Adrenal gland (tissue), 12 donors: ENCODE data around the gene PTPRN2. TPM values are rescaled to one million over a fixed set of nuclear protein-coding genes. Genes with fewer than 3 reads are reported as not detected.

Source experiments
- DNase-seq, 7 donors: peaks; one replicate each; pipeline ENCODE4 v3.0.0-alpha.2; 2019 to 2020
- H3K27ac ChIP-seq, 5 donors: fragments of 200-600 bp; sonication (generic) in 4 of 5; 1 replicate in 3 of 5; 2 replicates in 2 of 5; pipeline versions ENCODE4 v1.5.1 to v1.8.0; 2016 to 2020; ENCODE audit warnings: mild to moderate bottlenecking in 1 of 5
- H3K27me3 ChIP-seq: fragments of 200-600 bp; 2 replicates; pipeline ENCODE4 v1.8.0; 2021
- H3K36me3 ChIP-seq, 2 donors: fragments of 200-600 bp; replicated peaks in 1 of 2; 1 replicate in 1 of 2; 2 replicates in 1 of 2; pipeline versions ENCODE4 v1.5.1 to v1.8.0; 2018 to 2022
- H3K4me1 ChIP-seq, 2 donors: fragments of 200-600 bp; replicated peaks in 1 of 2; 1 replicate in 1 of 2; 2 replicates in 1 of 2; pipeline versions ENCODE4 v1.5.1 to v1.8.0; 2018 to 2021
- H3K4me3 ChIP-seq, 4 donors: fragments of 200-600 bp; sonication (generic) in 3 of 4; one replicate each; pipeline ENCODE4 v1.5.1; 2016 to 2018
- H3K9me3 ChIP-seq, 3 donors: fragments of 200-600 bp; sonication (generic) in 1 of 3; replicated peaks in 1 of 3; 1 replicate in 2 of 3; 2 replicates in 1 of 3; pipeline versions ENCODE4 v1.5.1 to v1.8.0; 2016 to 2021
- CTCF ChIP-seq, 6 experiments: fragments of 450-650 bp in 4 of 6; fragments of 200-600 bp in 2 of 6; sonication (generic) in 1 of 6; IDR thresholded peaks; 1 replicate in 5 of 6; 2 replicates in 1 of 6; pipeline versions ENCODE4 v1.5.1 to v1.8.0; 2016 to 2021; ENCODE audit warnings: antibody characterized with exemption in 6 of 6, mild to moderate bottlenecking in 2 of 6, moderate library complexity in 1 of 6
- POLR2A ChIP-seq, 2 donors: fragments of 450-650 bp; IDR thresholded peaks; one replicate each; pipeline ENCODE4 v1.6.1; 2017; ENCODE audit warnings: antibody characterized with exemption in 2 of 2, mild to moderate bottlenecking in 2 of 2, moderate library complexity in 1 of 2
- WGBS, 4 donors: extraction: QIAGEN DNeasy Blood & Tissue Kit in 2 of 4; methylation state at CpG; one replicate each; pipeline versions ENCODE4 v1.1.5 to v1.1.7; 2013 to 2017; 5-methylcytosine and 5-hydroxymethylcytosine counted together
- intact Hi-C, 2 donors: fragments of 100-400 bp; cut with DNase I; formaldehyde crosslinking; loops; one replicate each; pipeline versions ENCODE4 v1.14.1 to v1.15.0; 2022 to 2023
- polyA plus RNA-seq, 3 donors: library from polyadenylated mRNA; stranded (reverse); fragments of 200-250 nt in 2 of 3; fragments of 350-450 nt in 1 of 3; fragmentation: Illumina TruSeq in 1 of 3; extraction: RNeasy Lipid Tissue Mini Kit (QIAGEN cat#74804) in 1 of 3; gene quantifications; one replicate each; pipeline ENCODE4 v1.2.3, GENCODE V29; 2013 to 2014
- total RNA-seq, 9 donors: library from RNA; depleted of rRNA in 4 of 9; stranded (reverse); fragments of >200 nt in 4 of 9; fragments of 120-200 nt in 1 of 9; fragmentation: NEBNext Ultra II Directional in 1 of 9; extraction: Animal tissue kit (Norgen Biotek cat#: 25700) in 1 of 9; gene quantifications; one replicate each; pipeline versions ENCODE4 v1.1.0 to v1.2.4, GENCODE V29; 2013 to 2023
- donor health status: healthy with polysubstance abuse.
- donor health status: Bipolar disorder and iron deficiency.
- donor health status: DM: yes; HTN: yes; CAD: no.
- donor health status: DM: no; HTN: no; CAD: no.
- donor health status: DM: no; HTN: no; CAD: no.
- donor health status: DM: yes; HTN: yes; CAD: no.

The PTPRN2 gene
- total and polyA plus RNA-seq, 12 donors, result 2.2 to 16.2 (median 3.4) TPM

GRCh38 chr7:157574914-157575586, 1012.6 kb downstream of the PTPRN2 start:
- no peak for DNase-seq
- no peak overlapping the region for H3K27ac ChIP-seq
- intact Hi-C loops, result no loop called here
- H3K36me3 ChIP-seq, result no peaks in the 10 kb centered on the region
- no peaks in the 10 kb centered on the region for H3K9me3 ChIP-seq
- 78 to 83% (median 80%) methylated on average over 15 of the region's 15 CpGs for WGBS, 4 donors
- no peak for TF ChIP-seq POLR2A (IDR thresholded peaks at IDR 0.05)
- TF ChIP-seq CTCF (IDR thresholded peaks at IDR 0.05), result no peak
- H3K27me3 ChIP-seq, result no peaks in the 10 kb centered on the region
- H3K4me1 ChIP-seq, result no peaks in the 10 kb centered on the region
- H3K4me3 ChIP-seq, result no peak overlapping the region

- Histone ChIP-seq H3K9me3 (no peaks in the 10 kb centered on the region), H3K27ac (no peak overlapping the region), H3K36me3 (no peaks in the 10 kb centered on the region), H3K27me3 (no peaks in the 10 kb centered on the region), H3K4me1 (no peaks in the 10 kb centered on the region), H3K4me3 (no peak overlapping the region)
- DNase-seq, result no peak
- 75 to 87% (median 83%) methylated on average over 24 of the region's 24 CpGs for WGBS, 4 donors
- no peak for TF ChIP-seq POLR2A (IDR thresholded peaks at IDR 0.05)
- TF ChIP-seq CTCF (IDR thresholded peaks at IDR 0.05), result no peak
- intact Hi-C loops, result no loop called here
Measured at GRCh38 chr7:157574120-157574825, 1013.4 kb downstream of the PTPRN2 start.

- WGBS, 4 donors, result 75 to 90% (median 89%) methylated on average over 5 of the region's 5 CpGs
Measured at GRCh38 chr7:157573244-157573643, 1014.4 kb downstream of the PTPRN2 start.

More at GRCh38 chr7:157573244-157573643, 1014.4 kb downstream of the PTPRN2 start:
- Histone ChIP-seq H3K27ac (no peak overlapping the region), H3K27me3 (no peaks in the 10 kb centered on the region), H3K4me3 (no peak overlapping the region), H3K36me3 (no peaks in the 10 kb centered on the region), H3K9me3 (no peaks in the 10 kb centered on the region), H3K4me1 (no peaks in the 10 kb centered on the region)
- intact Hi-C loops, result no loop called here
- TF ChIP-seq CTCF (IDR thresholded peaks at IDR 0.05) (no peak), POLR2A (IDR thresholded peaks at IDR 0.05) (no peak)
- no peak for DNase-seq
